Measurements from ENCODE around the gene AUTS2. TPM values are rescaled to one million over a fixed set of nuclear protein-coding genes. Genes with fewer than 3 reads are reported as not detected.

AUTS2 gene
- polyA plus RNA-seq, 1 donor (not counting 4 experiments of a cell fraction or from before 2014, with no cell fraction given): 4.7 TPM

GRCh38 chr7:70670288-70670687 is 1072.0 kb downstream of the AUTS2 start:
- dilution Hi-C loops (cut with MboI; ENCODE audit: extremely low pct_ligation_motif_present, low sequenced_read_pairs): no loop called here
- Histone ChIP-seq H2AFZ (ENCODE audit: control insufficient read depth, low read length) (no peak overlapping the region), H3K27ac (ENCODE audit: control insufficient read depth, insufficient read depth, low read length) (no peak overlapping the region), H3K79me2 (ENCODE audit: control insufficient read depth, insufficient read depth, low read length) (no peaks in the 10 kb centered on the region), H3K36me3 (ENCODE audit: control insufficient read depth in 2 of 2, extremely low read depth in 1 of 2, insufficient read depth in 2 of 2, low read length in 2 of 2) (no peaks in the 10 kb centered on the region), H3K9me1 (ENCODE audit: control insufficient read depth, extremely low read depth, insufficient read depth, low read length) (peaks cover 3% of the 10 kb centered on the region), H3K9me3 (ENCODE audit: control insufficient read depth, low read depth, low read length) (no peaks in the 10 kb centered on the region), H3K4me1 (ENCODE audit: control insufficient read depth, extremely low read depth, insufficient read depth, low read length) (peaks cover 16% of the 10 kb centered on the region), H3K9ac (ENCODE audit: control insufficient read depth, extremely low read depth, insufficient read depth, low read length) (no peak overlapping the region), H3K4me2 (ENCODE audit: control insufficient read depth, extremely low read depth, insufficient read depth, low read depth, low read length) (no peak overlapping the region), H3K27me3 (ENCODE audit: control insufficient read depth, extremely low read depth, insufficient read depth, low read length) (no peaks in the 10 kb centered on the region), H3K4me3 (ENCODE audit: control insufficient read depth in 2 of 3, extremely low read depth in 1 of 3, insufficient read depth in 2 of 3, low read depth in 1 of 3, low read length in 3 of 3) (no peak overlapping the region), H4K20me1 (ENCODE audit: control insufficient read depth, extremely low read depth, insufficient read depth, low read length) (no peaks in the 10 kb centered on the region)
- peak; percentile 5 for FAIRE-seq
- no peak for DNase-seq (ENCODE audit: low read depth, low spot score)
- TF ChIP-seq CTCF (optimal IDR thresholded peaks at IDR 0.05 in 1 of 3, IDR thresholded peaks at IDR 0.05 in 1 of 3, conservative IDR thresholded peaks at IDR 0.05 in 1 of 3; ENCODE audit: extremely low read depth in 1 of 3, insufficient read depth in 2 of 3, low read length in 3 of 3) (no peak), EZH2 (IDR thresholded peaks at IDR 0.05; ENCODE audit: low read length) (no peak)

- Histone ChIP-seq H3K4me2 (ENCODE audit: control insufficient read depth, extremely low read depth, insufficient read depth, low read depth, low read length) (no peak overlapping the region), H2AFZ (ENCODE audit: control insufficient read depth, low read length) (no peak overlapping the region), H3K36me3 (ENCODE audit: control insufficient read depth in 2 of 2, extremely low read depth in 1 of 2, insufficient read depth in 2 of 2, low read length in 2 of 2) (no peaks in the 10 kb centered on the region), H3K4me1 (ENCODE audit: control insufficient read depth, extremely low read depth, insufficient read depth, low read length) (peaks cover 11% of the 10 kb centered on the region), H3K9me1 (ENCODE audit: control insufficient read depth, extremely low read depth, insufficient read depth, low read length) (no peaks in the 10 kb centered on the region), H3K27me3 (ENCODE audit: control insufficient read depth, extremely low read depth, insufficient read depth, low read length) (no peaks in the 10 kb centered on the region), H3K27ac (ENCODE audit: control insufficient read depth, insufficient read depth, low read length) (no peak overlapping the region), H3K9ac (ENCODE audit: control insufficient read depth, extremely low read depth, insufficient read depth, low read length) (no peak overlapping the region), H3K79me2 (ENCODE audit: control insufficient read depth, insufficient read depth, low read length) (no peaks in the 10 kb centered on the region), H3K4me3 (ENCODE audit: control insufficient read depth in 2 of 3, extremely low read depth in 1 of 3, insufficient read depth in 2 of 3, low read depth in 1 of 3, low read length in 3 of 3) (no peak overlapping the region), H3K9me3 (ENCODE audit: control insufficient read depth, low read depth, low read length) (no peaks in the 10 kb centered on the region), H4K20me1 (ENCODE audit: control insufficient read depth, extremely low read depth, insufficient read depth, low read length) (no peaks in the 10 kb centered on the region)
- FAIRE-seq (no peak), DNase-seq (ENCODE audit: low read depth, low spot score) (no peak)
- dilution Hi-C loops (cut with MboI; ENCODE audit: extremely low pct_ligation_motif_present, low sequenced_read_pairs): no loop called here
- TF ChIP-seq CTCF (optimal IDR thresholded peaks at IDR 0.05 in 1 of 3, IDR thresholded peaks at IDR 0.05 in 1 of 3, conservative IDR thresholded peaks at IDR 0.05 in 1 of 3; ENCODE audit: extremely low read depth in 1 of 3, insufficient read depth in 2 of 3, low read length in 3 of 3) (no peak), EZH2 (IDR thresholded peaks at IDR 0.05; ENCODE audit: low read length) (no peak)
These were observed 1075.7 kb downstream of the AUTS2 start for GRCh38 chr7:70673778-70674570.
